ENCODE measurements around the gene ZNF146. TPM values are rescaled to one million over a fixed set of nuclear protein-coding genes. Genes with fewer than 3 reads are reported as not detected.

Gene ZNF146
- total RNA-seq, 1 donor from 2014 or later: 37.3 TPM

DNA sequence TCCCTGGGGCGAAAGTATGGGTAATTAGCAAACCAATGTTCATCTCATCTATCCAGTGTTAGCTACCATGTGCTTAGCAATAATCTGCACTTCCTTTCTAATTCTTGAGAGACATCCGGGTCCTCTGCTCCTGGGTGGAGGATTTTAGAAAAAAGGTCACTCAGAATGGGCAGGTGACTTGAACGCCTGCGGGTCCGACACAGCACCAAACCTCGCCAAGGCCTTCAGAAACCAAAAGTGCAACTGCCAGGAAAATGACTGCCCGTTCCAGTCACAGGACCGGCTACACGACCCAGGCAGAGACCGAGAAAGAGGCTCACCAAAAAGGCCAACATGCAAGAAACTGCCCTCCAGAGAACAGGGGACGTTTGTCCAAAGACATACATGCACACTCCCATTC, 39.9 kb downstream of the ZNF146 start:
- Histone ChIP-seq H3K36me3 (no peaks in the 10 kb centered on the region), H3K4me1 (no peaks in the 10 kb centered on the region), H3K27me3 (ENCODE audit: low read depth) (no peaks in the 10 kb centered on the region), H3K9me3 (no peaks in the 10 kb centered on the region), H3K27ac (no peak overlapping the region), H3K4me3 (no peak overlapping the region)
- DNase-seq (no peak), ATAC-seq (no peak)
- TF ChIP-seq CTCF (IDR thresholded peaks at IDR 0.05): no peak
- intact Hi-C loops (cut with DNase I): no loop called here

- no peaks in the 10 kb centered on the region for H3K36me3 ChIP-seq
- no peak for ATAC-seq
- intact Hi-C loops (cut with DNase I): no loop called here
- H3K9me3 ChIP-seq: no peaks in the 10 kb centered on the region
- no peaks in the 10 kb centered on the region for H3K4me1 ChIP-seq
- H3K27ac ChIP-seq: no peak overlapping the region
- no peaks in the 10 kb centered on the region for H3K27me3 ChIP-seq (ENCODE audit: low read depth)
- no peak overlapping the region for H3K4me3 ChIP-seq
- no peak for TF ChIP-seq CTCF (IDR thresholded peaks at IDR 0.05)
- DNase-seq: no peak
Measured at GRCh38 chr19:36255316-36255715, 40.4 kb downstream of the ZNF146 start.

DNA sequence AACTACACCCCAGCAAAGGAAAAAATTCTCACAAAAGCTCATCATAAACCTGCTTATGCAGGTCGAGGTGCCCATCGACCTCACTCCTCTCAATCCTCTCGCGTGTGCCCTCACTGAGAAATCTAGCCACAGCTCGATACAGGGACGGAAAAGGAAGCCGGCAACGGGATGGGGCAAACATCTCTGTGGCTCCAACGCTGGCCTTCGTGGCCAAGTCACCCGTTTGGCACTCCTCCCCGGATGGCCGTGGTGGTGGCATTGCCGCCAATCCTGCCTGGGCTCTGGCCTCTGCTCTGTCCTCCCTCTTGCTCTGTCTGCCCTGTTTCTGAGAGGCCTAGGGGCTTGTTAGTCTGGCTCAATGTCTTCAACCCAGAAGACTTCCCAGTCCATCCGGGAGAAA, 41.2 kb downstream of the ZNF146 start:
- no peaks in the 10 kb centered on the region for H3K36me3 ChIP-seq
- no peaks in the 10 kb centered on the region for H3K9me3 ChIP-seq
- DNase-seq (no peak), ATAC-seq (no peak)
- H3K27ac ChIP-seq: no peak overlapping the region
- no peak for TF ChIP-seq CTCF (IDR thresholded peaks at IDR 0.05)
- intact Hi-C loops (cut with DNase I): no loop called here
- H3K27me3 ChIP-seq (ENCODE audit: low read depth): no peaks in the 10 kb centered on the region
- no peaks in the 10 kb centered on the region for H3K4me1 ChIP-seq
- H3K4me3 ChIP-seq: no peak overlapping the region

DNA sequence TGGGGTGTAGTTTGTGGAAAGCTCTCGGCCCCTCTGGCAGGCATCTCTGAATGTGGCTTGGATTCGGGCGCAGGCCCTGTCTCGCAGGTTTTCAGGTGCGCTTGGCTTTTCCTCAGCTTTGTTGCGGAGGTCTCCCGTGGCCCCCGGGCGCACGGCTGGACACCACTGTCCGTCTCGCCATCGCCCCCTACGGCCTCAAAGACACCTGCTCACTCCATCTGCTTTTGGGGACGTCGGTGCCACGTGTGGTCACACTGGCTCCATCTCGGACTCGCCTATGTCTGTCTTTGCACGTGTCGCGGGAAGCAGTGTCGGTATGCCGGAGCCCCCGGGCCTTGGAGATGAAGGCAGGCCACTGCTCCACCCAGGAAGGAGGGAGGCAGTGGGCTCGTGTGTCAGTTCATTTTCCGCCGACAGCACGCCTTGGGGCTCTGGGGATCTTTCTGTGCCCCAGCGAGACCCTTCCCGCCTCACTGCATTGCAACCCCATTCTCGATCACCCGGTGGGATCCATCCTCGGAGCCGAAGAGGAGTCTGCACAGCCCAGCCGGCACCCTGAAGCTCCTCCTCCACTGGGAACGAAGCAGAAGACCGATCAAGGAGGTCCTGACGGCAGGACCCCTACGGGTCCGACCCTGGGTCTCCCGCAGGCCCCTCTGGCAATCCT, 42.1 kb downstream of the ZNF146 start:
- no peaks in the 10 kb centered on the region for H3K4me1 ChIP-seq
- H3K27me3 ChIP-seq (ENCODE audit: low read depth): no peaks in the 10 kb centered on the region
- no peak overlapping the region for H3K27ac ChIP-seq
- DNase-seq (no peak), ATAC-seq (no peak)
- intact Hi-C loops (cut with DNase I): no loop called here
- H3K9me3 ChIP-seq: no peaks in the 10 kb centered on the region
- no peaks in the 10 kb centered on the region for H3K36me3 ChIP-seq
- H3K4me3 ChIP-seq: peak overlapping the region; percentile 54
- no peak for TF ChIP-seq CTCF (IDR thresholded peaks at IDR 0.05)

DNA sequence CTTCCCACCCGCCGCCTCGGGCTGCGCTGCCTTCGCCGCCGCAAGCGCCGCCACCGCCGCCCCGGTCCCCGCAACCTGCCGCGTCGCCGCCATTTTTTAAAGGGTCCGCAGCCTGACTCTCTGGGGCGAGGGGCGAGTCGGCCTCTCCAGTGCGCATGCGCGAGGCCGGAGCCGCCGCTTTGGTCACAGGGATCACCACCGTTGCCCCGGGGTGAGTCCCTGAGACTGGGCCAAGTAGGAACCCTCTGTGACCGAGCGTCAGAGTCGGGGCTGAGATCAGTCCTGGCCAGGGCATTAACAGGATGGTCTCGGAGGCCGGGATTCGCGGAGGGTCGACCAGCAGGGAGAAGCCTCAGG, 42.6 kb downstream of the ZNF146 start:
- Histone ChIP-seq H3K27me3 (ENCODE audit: low read depth) (no peaks in the 10 kb centered on the region), H3K4me1 (no peaks in the 10 kb centered on the region), H3K27ac (no peak overlapping the region), H3K4me3 (peak overlapping the region; percentile 54), H3K9me3 (no peaks in the 10 kb centered on the region), H3K36me3 (no peaks in the 10 kb centered on the region)
- TF ChIP-seq CTCF (IDR thresholded peaks at IDR 0.05): no peak
- ATAC-seq (peak in 1 of 2 donors; percentile 30), DNase-seq (no peak)
- intact Hi-C loops (cut with DNase I): no loop called here

All from lower lobe of right lung (tissue), 2 donors.